CD4-positive, alpha-beta T cell (primary cell): ENCODE measurements around the gene ADA. TPM values are rescaled to one million over a fixed set of nuclear protein-coding genes. Genes with fewer than 3 reads are reported as not detected.
A peak's percentile ranks its signal among the peaks of the same experiment; 100 is the strongest.

Experiments
- ATAC-seq: fragments of 200-7000 bp; cut with Tn5 transposase; one replicate; pipeline ENCODE4 v1.10.0; 2022; ENCODE audit warnings: mild to moderate bottlenecking; ENCODE audit not compliant: poor library complexity
- CTCF ChIA-PET: fragments of 350-600 bp; sonication (Branson Sonifier 250); formaldehyde crosslinking; loops from one replicate; lab custom pipeline; 2021; ENCODE audit warnings: antibody characterized with exemption, inconsistent platforms; lab: Charles Lee
- POLR2A ChIA-PET: fragments of 350-600 bp; sonication (Branson Sonifier 250); formaldehyde crosslinking; loops from one replicate; lab custom pipeline; 2021; ENCODE audit warnings: antibody characterized with exemption, inconsistent platforms; lab: Charles Lee
- DNase-seq, 14 experiments: peaks; one replicate each; pipeline ENCODE4 v3.0.0-alpha.2; 2013 to 2020; ENCODE audit warnings: mixed read lengths in 2 of 14
- H3K27ac ChIP-seq, 2 donors: one replicate each; pipeline versions ENCODE4 v1.5.1 to v1.7.0; 2013; ENCODE audit warnings: low read length in 2 of 2, low read depth in 1 of 2, mild to moderate bottlenecking in 1 of 2
- H3K27me3 ChIP-seq, 2 experiments: 1 replicate in 1 of 2; 2 replicates in 1 of 2; pipeline versions ENCODE4 v1.6.1 to v1.7.0; 2013; ENCODE audit warnings: low read length in 2 of 2, control low read depth in 1 of 2, mild to moderate bottlenecking in 1 of 2, moderate library complexity in 1 of 2; ENCODE audit not compliant: insufficient read depth in 2 of 2, control insufficient read depth in 1 of 2
- H3K36me3 ChIP-seq: one replicate; pipeline ENCODE4 v1.6.1; 2013; ENCODE audit warnings: low read length, control low read depth; ENCODE audit not compliant: insufficient read depth
- H3K4me1 ChIP-seq: one replicate; pipeline ENCODE4 v1.6.1; 2013; ENCODE audit warnings: low read length, control low read depth; ENCODE audit not compliant: insufficient read depth
- H3K4me3 ChIP-seq: one replicate; pipeline ENCODE4 v1.5.1; 2013; ENCODE audit warnings: mild to moderate bottlenecking, low read length, moderate library complexity
- H3K9me3 ChIP-seq, 2 experiments: 1 replicate in 1 of 2; 2 replicates in 1 of 2; pipeline versions ENCODE4 v1.6.1 to v1.7.0; 2013; ENCODE audit warnings: low read length in 2 of 2, mild to moderate bottlenecking in 2 of 2, control low read depth in 1 of 2, moderate library complexity in 1 of 2; ENCODE audit not compliant: control insufficient read depth in 1 of 2, insufficient read depth in 1 of 2
- H3K27ac Mint-ChIP-seq: one replicate; pipeline ENCODE4 v1.8.0; 2020; ENCODE audit warnings: mixed read lengths
- H3K27me3 Mint-ChIP-seq: one replicate; pipeline ENCODE4 v1.8.0; 2021; ENCODE audit warnings: mixed read lengths
- H3K36me3 Mint-ChIP-seq: one replicate; pipeline ENCODE4 v1.8.0; 2021; ENCODE audit warnings: low read depth, mixed read lengths
- H3K4me1 Mint-ChIP-seq: one replicate; pipeline ENCODE4 v1.8.0; 2021; ENCODE audit warnings: low read depth, mixed read lengths
- H3K4me3 Mint-ChIP-seq: one replicate; pipeline ENCODE4 v1.8.0; 2020; ENCODE audit warnings: mild to moderate bottlenecking, mixed read lengths
- H3K9me3 Mint-ChIP-seq: one replicate; pipeline ENCODE4 v1.8.0; 2020; ENCODE audit warnings: mixed read lengths
- CTCF ChIP-seq: fragments of 200-600 bp; IDR thresholded peaks from one replicate; pipeline ENCODE4 v1.8.0; 2022; ENCODE audit warnings: antibody characterized with exemption, mild to moderate bottlenecking
- intact Hi-C, 2 experiments: fragments of 100-400 bp; cut with DNase I in 1 of 2; cut with micrococcal nuclease in 1 of 2; formaldehyde crosslinking; loops; one replicate each; pipeline versions ENCODE4 v1.15.1 to v1.9.0; 2023 to 2025; cut with DNase I, micrococcal nuclease
- total RNA-seq, 174 experiments: library from RNA in 2 of 174; stranded (reverse) in 2 of 174; gene quantifications; one replicate each; pipeline ENCODE4 v1.2.3 and lab custom pipeline; 2021 to 2026

The ADA gene
- total RNA-seq, 2 experiments from 2014 or later = 31.7 to 32.8 TPM

DNA sequence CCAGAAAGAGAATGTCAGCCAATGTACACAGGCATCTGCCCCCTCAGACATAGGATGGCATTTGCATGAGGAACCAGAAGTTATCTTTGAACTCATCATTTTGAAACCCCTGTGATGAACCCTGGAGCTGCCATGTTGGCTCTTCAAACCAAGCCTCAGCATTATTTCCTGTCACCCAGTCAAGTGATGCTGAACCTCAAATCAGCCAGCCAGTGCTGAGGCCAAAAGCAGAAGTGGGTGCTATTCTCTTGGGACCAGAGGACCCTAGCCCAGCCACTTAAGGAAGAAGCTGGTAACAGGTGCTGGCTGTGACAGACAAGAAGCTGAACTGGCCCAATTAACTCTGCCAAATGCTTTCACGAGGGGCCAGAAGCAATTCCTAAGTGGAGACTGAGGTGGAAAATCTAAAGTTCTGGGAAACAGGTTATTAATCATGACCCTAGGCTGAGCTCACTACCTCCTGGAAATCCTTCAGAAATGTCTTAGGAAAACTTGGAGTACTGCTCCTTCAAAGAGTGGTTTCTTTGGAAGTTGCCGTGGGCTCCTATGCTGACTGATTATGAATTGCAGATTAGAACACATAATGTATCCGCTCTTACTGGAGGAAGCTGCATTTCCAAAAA is 65.1 kb downstream of the ADA start:
- H3K4me3 Mint-ChIP-seq = no peak overlapping the region
- peaks cover 0 to 2% of the 10 kb centered on the region in 2 experiments for H3K27me3 ChIP-seq
- intact Hi-C loops = no loop called here
- H3K4me3 ChIP-seq = no peak overlapping the region
- no peaks in the 10 kb centered on the region for H3K4me1 ChIP-seq
- H3K27ac ChIP-seq = no peak overlapping the region
- no peaks in the 10 kb centered on the region for H3K36me3 ChIP-seq
- POLR2A ChIA-PET = no interaction called here
- CTCF ChIA-PET = no interaction called here
- DNase-seq (peak in 3 of 14 experiments; percentile 22 to 31 (median 26)), ATAC-seq (no peak)
- H3K4me1 Mint-ChIP-seq = no peaks in the 10 kb centered on the region
- TF ChIP-seq CTCF = no peak
- H3K27ac Mint-ChIP-seq = no peak overlapping the region
- no peaks in the 10 kb centered on the region for H3K36me3 Mint-ChIP-seq
- H3K27me3 Mint-ChIP-seq = no peaks in the 10 kb centered on the region
- no peaks in the 10 kb centered on the region for H3K9me3 Mint-ChIP-seq
- H3K9me3 ChIP-seq = no peaks in the 10 kb centered on the region

- intact Hi-C loops = no loop called here
- H3K36me3 Mint-ChIP-seq = no peaks in the 10 kb centered on the region
- H3K4me3 Mint-ChIP-seq = no peak overlapping the region
- H3K27me3 Mint-ChIP-seq = no peaks in the 10 kb centered on the region
- Histone ChIP-seq H3K27me3 (peaks cover 0 to 2% of the 10 kb centered on the region in 2 experiments), H3K9me3 (no peaks in the 10 kb centered on the region), H3K4me3 (no peak overlapping the region), H3K36me3 (no peaks in the 10 kb centered on the region), H3K27ac (no peak overlapping the region), H3K4me1 (no peaks in the 10 kb centered on the region)
- H3K4me1 Mint-ChIP-seq = no peaks in the 10 kb centered on the region
- POLR2A ChIA-PET = no interaction called here
- TF ChIP-seq CTCF = no peak
- no peak overlapping the region for H3K27ac Mint-ChIP-seq
- H3K9me3 Mint-ChIP-seq = no peaks in the 10 kb centered on the region
- ATAC-seq = no peak
- CTCF ChIA-PET = no interaction called here
- DNase-seq = no peak
These were observed 66.2 kb downstream of the ADA start for GRCh38 chr20:44585057-44585963.

- no peak for DNase-seq
- Mint-ChIP-seq H3K36me3 (no peaks in the 10 kb centered on the region), H3K9me3 (no peaks in the 10 kb centered on the region), H3K4me3 (no peak overlapping the region), H3K27ac (no peak overlapping the region), H3K27me3 (no peaks in the 10 kb centered on the region), H3K4me1 (no peaks in the 10 kb centered on the region)
- H3K4me3 ChIP-seq = no peak overlapping the region
- intact Hi-C loops = no loop called here
- no peak for TF ChIP-seq CTCF
- H3K27me3 ChIP-seq = peaks cover 0 to 2% of the 10 kb centered on the region in 2 experiments
- POLR2A ChIA-PET = no interaction called here
- H3K9me3 ChIP-seq = no peaks in the 10 kb centered on the region
- CTCF ChIA-PET = no interaction called here
- H3K4me1 ChIP-seq = no peaks in the 10 kb centered on the region
- no peak overlapping the region for H3K27ac ChIP-seq
- H3K36me3 ChIP-seq = no peaks in the 10 kb centered on the region
- no peak for ATAC-seq
These were observed 67.3 kb downstream of the ADA start for GRCh38 chr20:44584162-44584561.
